HUES6 (cell line): Measurements from ENCODE around the gene COL28A1.

Experiments
- H3K27ac ChIP-seq: 2 replicates; pipeline ENCODE4 v1.7.0; 2013; ENCODE audit warnings: low read depth, mild to moderate bottlenecking, low read length, inconsistent platforms
- H3K27me3 ChIP-seq: 2 replicates; pipeline ENCODE4 v1.6.1; 2013; ENCODE audit warnings: low read length; ENCODE audit not compliant: control insufficient read depth, insufficient read depth
- H3K36me3 ChIP-seq: 2 replicates; pipeline ENCODE4 v1.6.1; 2013; ENCODE audit warnings: low read length; ENCODE audit not compliant: control insufficient read depth, insufficient read depth
- H3K4me1 ChIP-seq: 2 replicates; pipeline ENCODE4 v1.6.1; 2013; ENCODE audit warnings: low read length; ENCODE audit not compliant: control insufficient read depth, insufficient read depth
- H3K4me3 ChIP-seq: 2 replicates; pipeline ENCODE4 v1.5.1; 2013; ENCODE audit warnings: low read depth, low read length
- H3K9ac ChIP-seq: one replicate; pipeline ENCODE4 v1.6.1; 2013; ENCODE audit warnings: mild to moderate bottlenecking, low read length
- H3K9me3 ChIP-seq: 2 replicates; pipeline ENCODE4 v1.6.1; 2013; ENCODE audit warnings: low read depth, low read length; ENCODE audit not compliant: control insufficient read depth, insufficient read depth

COL28A1 gene

DNA sequence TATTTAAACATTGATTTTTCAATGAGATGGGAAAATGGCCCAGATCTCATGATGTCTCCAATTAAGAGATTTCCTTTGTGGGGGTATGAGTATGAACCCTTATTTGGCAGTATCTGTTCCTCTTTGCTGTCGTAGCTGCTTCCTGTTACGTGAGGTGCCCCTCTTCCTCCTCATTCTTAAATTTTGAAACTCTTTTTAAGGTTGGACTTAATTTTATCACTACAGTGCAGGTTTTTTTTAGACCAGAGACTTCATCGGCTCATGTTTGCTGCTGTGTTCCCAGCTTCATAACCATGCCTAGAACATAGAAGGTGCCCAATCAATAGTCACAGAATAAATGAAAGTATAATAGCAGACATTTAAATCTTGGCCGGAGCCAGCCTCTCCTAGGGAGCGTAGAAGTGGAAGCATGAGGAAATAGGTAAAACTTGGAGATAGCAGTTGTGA, 33.4 kb upstream of the COL28A1 start:
- peaks cover 15% of the 10 kb centered on the region for H3K9me3 ChIP-seq
- no peak overlapping the region for H3K9ac ChIP-seq
- 0 out of 2 replicates have a peak overlapping the region, but pooled peaks have one; percentile 77 for H3K4me3 ChIP-seq
- H3K27me3 ChIP-seq = no peaks in the 10 kb centered on the region
- H3K36me3 ChIP-seq = peaks cover 34% of the 10 kb centered on the region
- peaks cover 23% of the 10 kb centered on the region for H3K4me1 ChIP-seq
- no peak overlapping the region for H3K27ac ChIP-seq

DNA sequence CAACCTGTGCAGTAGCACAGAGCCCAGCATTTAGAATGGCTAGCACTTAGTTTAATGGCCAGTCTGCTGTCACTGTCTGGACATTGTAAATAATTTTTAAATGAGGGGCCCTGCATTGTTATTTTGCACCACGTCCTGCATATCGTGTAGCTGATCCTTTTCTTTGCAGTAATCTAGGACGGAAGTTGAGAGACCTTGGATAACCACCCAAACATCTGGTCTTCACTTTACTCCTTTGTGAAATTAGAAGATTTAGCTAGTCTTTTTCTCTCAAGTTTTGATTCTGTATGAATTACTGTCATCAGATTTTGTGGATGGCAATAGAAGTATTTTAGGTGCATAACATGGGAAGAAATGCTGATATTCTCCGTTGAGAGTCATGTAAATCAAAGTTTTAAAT, 32.9 kb upstream of the COL28A1 start:
- Histone ChIP-seq H3K27ac (no peak overlapping the region), H3K4me3 (peak overlapping the region; percentile 77), H3K9ac (no peak overlapping the region), H3K9me3 (peaks cover 15% of the 10 kb centered on the region), H3K36me3 (peaks cover 31% of the 10 kb centered on the region), H3K4me1 (peaks cover 25% of the 10 kb centered on the region), H3K27me3 (no peaks in the 10 kb centered on the region)

DNA sequence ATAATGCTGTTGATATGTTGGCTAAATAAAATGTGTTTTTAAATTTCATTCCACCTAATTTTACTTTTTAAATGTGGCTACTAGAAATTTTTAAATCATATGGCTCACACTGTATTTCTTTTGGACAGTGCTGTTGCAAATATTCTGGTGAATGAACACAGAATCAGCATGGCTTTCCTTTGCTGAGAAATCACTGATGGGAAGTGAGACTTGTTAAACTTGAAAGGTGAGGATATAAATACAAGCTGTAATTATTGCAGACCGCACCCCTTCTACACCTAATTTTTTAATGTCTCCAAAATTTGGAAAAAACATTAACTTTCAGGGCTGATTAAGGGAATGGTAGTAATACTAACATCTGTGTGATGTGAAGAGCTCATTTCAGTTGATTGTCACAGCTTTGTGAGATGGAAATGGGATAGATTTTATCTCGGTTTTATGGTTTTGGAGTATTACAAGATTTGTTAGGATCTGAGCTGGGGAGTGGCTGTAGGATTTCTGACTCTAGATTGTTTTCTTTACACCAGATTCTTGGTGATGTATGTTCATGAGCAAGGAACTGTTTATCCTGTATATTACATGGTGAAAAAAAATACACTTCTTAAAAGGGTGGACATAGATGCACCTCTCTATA, 32.3 kb upstream of the COL28A1 start:
- peak overlapping the region; percentile 91 for H3K9ac ChIP-seq
- peaks cover 25% of the 10 kb centered on the region for H3K4me1 ChIP-seq
- H3K9me3 ChIP-seq = peaks cover 15% of the 10 kb centered on the region
- H3K27me3 ChIP-seq = no peaks in the 10 kb centered on the region
- H3K27ac ChIP-seq = no peak overlapping the region
- peaks cover 28% of the 10 kb centered on the region for H3K36me3 ChIP-seq
- peak overlapping the region; percentile 77 for H3K4me3 ChIP-seq

DNA sequence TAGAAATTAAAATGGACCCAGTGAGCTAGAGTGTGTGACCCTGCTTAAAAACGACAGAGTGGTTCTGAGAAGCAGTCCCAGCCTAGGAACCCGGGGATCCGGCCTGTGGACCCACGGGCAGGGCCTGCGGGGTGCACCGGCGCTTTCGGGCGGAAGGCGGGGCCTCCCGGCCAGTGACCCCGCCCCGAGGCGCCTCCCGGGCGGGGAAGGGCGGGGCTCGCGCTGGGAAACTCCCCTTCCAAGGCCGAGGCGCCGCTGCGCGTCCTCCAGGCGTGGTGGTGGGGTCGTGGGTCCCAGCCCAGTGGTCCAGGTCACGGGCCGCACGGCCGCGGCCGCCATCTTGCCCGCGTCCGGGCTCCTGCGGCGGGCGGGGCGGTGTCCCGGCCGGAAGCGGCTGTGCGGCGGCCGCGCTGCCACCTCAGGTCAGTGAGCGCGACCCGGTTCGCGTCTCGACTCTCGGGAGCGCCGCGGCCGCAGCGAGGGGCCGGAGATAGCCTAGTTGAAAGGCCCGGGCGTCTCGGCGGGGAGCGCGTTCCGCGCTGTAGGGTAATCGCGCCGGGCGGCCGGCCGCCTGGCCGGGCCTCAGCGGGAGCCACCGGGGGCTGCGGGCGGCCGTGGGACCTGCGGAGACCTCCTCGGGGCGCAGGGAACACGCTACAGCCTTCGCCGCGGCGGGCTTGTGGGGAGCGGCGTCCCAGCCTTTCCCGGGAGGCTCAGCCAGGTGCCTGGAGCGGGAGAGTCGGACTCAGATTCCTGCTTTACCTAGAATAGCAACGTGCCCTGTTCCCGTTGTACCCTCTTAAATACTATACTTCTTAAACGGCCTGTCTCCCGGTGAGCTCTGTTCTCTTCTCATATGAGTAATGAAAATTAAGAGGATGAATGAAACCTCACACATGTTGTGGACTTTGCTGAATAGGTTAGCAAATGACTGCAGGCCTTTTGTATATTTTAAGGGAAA, 31.3 kb upstream of the COL28A1 start, which contains the start of gene MIOS:
Gene MIOS, plus strand, starts transcription at position 234 of the 961 bp plus-strand sequence. CDS start 5,592 bp downstream, outside the sequence.
- Histone ChIP-seq H3K4me1 (peaks cover 25% of the 10 kb centered on the region), H3K4me3 (peak within 1 kb of the TSS; percentile 77), H3K27ac (peak within 1 kb of the TSS; percentile 84), H3K36me3 (peaks cover 20% of the 10 kb centered on the region), H3K27me3 (no peaks in the 10 kb centered on the region), H3K9me3 (peaks cover 15% of the 10 kb centered on the region), H3K9ac (peak within 1 kb of the TSS; percentile 91)

DNA sequence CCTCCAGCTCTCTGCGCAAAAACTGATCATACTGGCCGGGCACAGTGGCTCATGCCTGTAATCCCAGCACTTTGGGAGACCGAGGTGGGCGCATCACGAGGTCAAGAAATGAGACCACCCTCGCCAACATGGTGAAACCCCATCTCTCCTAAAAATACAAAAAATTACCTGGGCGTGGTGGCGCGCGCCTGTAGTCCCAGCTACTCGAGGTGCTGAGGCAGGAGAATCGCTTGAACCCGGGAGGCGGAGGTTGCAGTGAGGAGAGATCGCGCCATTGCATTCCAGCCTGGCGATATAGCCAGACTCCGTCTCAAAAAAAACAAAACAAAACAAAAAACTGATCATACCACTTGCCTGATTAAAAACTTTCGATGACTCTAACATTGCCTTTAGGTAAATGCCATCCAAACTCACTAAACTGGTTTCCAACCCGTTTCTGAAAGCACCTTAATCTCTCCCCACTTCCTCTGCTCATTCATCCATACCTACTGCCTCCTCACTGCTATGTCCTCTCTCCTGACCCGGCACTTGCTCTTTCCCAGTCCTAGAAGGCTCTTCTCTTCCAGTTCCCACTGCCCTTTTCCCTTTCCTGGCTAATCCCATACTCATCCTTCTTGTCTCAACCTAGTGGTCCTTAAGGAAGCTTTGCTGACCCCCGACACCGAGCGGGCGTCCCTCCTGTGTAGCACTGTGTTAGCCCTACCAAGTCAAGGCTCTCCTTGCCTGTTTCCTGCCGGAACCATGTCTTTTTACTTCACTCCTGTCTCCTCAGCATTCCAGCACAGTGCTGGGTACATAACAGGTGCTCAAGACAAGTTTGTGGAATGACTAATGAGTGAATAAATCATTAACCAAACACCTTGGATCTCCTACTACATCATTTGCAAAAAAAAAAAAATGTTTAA, 30.3 kb upstream of the COL28A1 start:
- Histone ChIP-seq H3K27me3 (no peaks in the 10 kb centered on the region), H3K9me3 (peaks cover 19% of the 10 kb centered on the region), H3K36me3 (peaks cover 19% of the 10 kb centered on the region), H3K9ac (peak overlapping the region; percentile 91), H3K4me1 (peaks cover 25% of the 10 kb centered on the region), H3K27ac (peak overlapping the region; percentile 84; the same call in 1 of the 2 replicates), H3K4me3 (peak overlapping the region; percentile 77)

DNA sequence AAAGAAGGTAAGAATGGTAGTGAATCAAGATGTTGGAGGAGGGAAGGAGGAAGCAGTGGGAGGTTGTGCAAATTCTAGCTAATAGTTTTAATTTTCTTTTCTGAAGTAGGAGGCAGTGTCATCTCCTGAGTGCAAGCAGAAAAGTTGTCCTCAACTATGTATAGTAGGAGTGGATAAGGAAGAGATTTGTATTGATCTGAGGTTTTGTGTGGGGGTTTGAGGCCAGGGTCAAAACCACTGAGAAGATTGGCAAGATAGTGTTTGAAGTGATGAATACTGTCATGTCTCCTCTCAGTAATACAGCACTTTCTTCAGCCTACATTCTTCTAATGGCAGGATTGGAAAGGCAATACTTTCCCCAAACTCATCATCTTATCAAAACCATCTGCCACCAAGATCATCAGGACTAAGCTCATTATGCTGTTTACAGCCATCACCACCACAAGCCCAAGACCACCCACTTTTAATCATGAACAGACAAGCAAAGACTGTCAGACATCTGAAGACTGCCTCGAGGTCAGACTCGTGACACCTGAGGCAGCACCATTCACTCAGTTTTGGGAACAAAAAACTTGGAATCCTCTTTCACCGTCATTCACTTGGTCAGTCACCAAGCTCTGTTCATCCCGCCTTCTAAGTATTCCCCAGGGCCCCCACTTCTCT, 29.5 kb upstream of the COL28A1 start:
- H3K27ac ChIP-seq = no peak overlapping the region
- peaks cover 14% of the 10 kb centered on the region for H3K9me3 ChIP-seq
- H3K4me1 ChIP-seq = peaks cover 25% of the 10 kb centered on the region
- peaks cover 10% of the 10 kb centered on the region for H3K36me3 ChIP-seq
- H3K27me3 ChIP-seq = no peaks in the 10 kb centered on the region
- no peak overlapping the region for H3K9ac ChIP-seq
- no peak overlapping the region for H3K4me3 ChIP-seq

DNA sequence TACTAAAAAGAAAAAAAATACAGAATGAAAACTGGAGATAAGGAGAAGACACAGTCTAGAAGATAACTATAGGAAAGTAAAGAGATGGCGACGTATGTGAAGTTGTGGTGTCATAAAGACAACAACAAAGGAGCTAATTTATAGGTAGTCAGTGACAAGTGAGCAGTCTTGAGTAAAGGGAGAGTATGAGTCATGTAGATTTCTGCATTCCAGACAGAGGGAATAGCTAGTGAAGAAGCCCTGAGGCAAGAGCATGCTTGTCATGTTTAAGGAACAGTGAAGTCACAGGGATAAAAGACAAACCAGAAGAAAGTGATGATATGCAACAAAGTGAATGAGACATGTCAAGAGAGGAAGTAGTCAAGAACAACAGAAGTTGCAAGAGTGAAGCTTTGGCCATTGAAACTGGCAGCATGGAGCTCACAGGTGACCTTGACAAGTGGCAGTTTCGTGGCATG, 28.7 kb upstream of the COL28A1 start:
- H3K27me3 ChIP-seq = no peaks in the 10 kb centered on the region
- no peak overlapping the region for H3K4me3 ChIP-seq
- H3K36me3 ChIP-seq = peaks cover 3% of the 10 kb centered on the region; the same call in 1 of the 2 replicates
- H3K9ac ChIP-seq = no peak overlapping the region
- no peak overlapping the region for H3K27ac ChIP-seq
- peaks cover 6% of the 10 kb centered on the region; the same call in 1 of the 2 replicates for H3K9me3 ChIP-seq
- H3K4me1 ChIP-seq = peaks cover 25% of the 10 kb centered on the region

DNA sequence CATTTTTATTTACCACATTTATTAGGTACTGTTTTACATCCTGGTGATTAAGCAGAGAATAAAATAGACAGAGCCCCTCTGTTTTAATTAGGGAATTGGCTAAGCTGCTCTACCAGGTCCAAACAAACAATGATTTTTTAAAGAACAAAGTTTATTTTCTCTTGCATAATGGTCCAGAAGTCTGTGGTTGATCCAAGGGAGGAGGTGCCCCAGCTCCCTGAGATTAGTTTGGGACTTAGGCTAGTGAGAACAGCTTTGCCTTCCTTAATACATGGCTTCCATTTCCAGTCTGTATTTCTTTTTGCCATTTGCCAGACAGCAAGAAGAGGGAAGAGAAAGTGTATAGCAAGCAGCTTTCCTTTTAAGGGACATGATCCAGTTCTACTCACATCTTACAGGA, 28.1 kb upstream of the COL28A1 start:
- no peak overlapping the region for H3K4me3 ChIP-seq
- no peak overlapping the region for H3K9ac ChIP-seq
- peaks cover 4% of the 10 kb centered on the region; the same call in 1 of the 2 replicates for H3K9me3 ChIP-seq
- peaks cover 25% of the 10 kb centered on the region for H3K4me1 ChIP-seq
- H3K27me3 ChIP-seq = no peaks in the 10 kb centered on the region
- no peak overlapping the region for H3K27ac ChIP-seq
- H3K36me3 ChIP-seq = no peaks in the 10 kb centered on the region

DNA sequence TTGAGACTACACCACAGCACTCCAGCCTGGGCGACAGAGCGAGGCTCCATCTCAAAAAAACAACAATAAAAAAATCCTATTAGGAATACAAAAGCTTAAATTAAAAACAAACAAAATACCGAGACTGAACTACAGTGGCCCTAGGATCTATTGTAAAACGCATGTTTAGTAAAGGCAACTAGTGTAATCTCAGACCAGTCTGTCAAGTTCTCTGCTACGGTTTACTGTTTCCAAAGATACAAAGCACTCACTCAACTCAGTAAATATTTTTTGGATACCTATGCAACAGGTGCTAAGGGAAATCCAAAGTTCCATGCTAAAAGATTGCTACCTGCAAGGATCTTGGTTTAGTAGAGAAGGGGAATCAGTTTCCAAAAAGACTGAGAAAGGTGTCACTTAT, 27.6 kb upstream of the COL28A1 start:
- Histone ChIP-seq H3K9ac (no peak overlapping the region), H3K36me3 (no peaks in the 10 kb centered on the region), H3K27ac (no peak overlapping the region), H3K27me3 (no peaks in the 10 kb centered on the region), H3K4me1 (peaks cover 21% of the 10 kb centered on the region), H3K4me3 (no peak overlapping the region), H3K9me3 (peaks cover 4% of the 10 kb centered on the region; the same call in 1 of the 2 replicates)

DNA sequence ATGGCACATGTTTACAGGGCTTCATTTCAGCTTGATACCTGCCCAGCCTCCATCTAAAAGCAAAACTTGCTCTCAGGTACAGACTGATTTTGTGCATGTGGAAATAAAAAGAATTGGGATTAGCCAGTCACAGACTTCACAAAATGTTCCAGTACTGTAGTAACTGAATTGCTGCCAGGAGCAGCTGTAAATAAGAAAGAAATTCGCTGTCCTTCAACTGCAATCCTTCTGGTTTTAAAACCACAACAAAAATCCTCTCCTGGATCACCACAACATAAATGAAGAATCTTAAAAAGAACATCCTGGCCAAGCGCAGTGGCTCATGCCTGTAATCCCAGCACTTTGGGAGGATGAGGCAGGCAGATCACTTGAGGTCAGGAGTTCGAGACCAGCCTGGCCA, 27.1 kb upstream of the COL28A1 start:
- no peak overlapping the region for H3K9ac ChIP-seq
- H3K27me3 ChIP-seq = no peaks in the 10 kb centered on the region
- H3K27ac ChIP-seq = no peak overlapping the region
- peaks cover 4% of the 10 kb centered on the region; the same call in 1 of the 2 replicates for H3K9me3 ChIP-seq
- H3K4me1 ChIP-seq = peaks cover 15% of the 10 kb centered on the region
- no peak overlapping the region for H3K4me3 ChIP-seq
- no peaks in the 10 kb centered on the region for H3K36me3 ChIP-seq
